GM18858 (cell line): Measurements from ENCODE around the gene ZCCHC14.
"Not testable (repeated sequence)": the region's sequence is repeated elsewhere in the genome, so short reads cannot be mapped to it uniquely, and the experiment has no call there.

Experiments used
- ATAC-seq: cut with Tn5 transposase; IDR thresholded peaks from one replicate; pipeline ENCODE4 v1.9.1; 2021; ENCODE audit not compliant: unreplicated experiment

The ZCCHC14 gene

DNA sequence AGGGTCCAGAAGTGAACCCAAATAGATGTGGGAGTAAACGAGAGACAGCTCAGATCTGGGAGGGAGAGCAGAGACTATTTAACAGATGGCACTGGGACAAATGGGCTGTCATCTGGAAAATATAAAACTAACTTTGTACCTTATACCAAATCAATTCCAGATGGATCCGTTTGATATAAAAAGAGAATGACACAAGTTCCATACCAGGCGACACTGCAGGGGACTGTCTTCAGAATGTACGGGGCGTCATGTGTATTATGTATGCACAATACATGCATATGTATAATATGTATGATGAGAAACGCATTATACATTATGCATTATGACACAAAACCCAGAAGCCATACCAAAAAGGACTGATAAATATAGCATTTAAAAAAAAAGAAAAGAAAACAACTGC lies 10.2 kb downstream of the ZCCHC14 start:
- ATAC-seq: not testable (repeated sequence)

- ATAC-seq: no peak
These were observed 10.6 kb downstream of the ZCCHC14 start for GRCh38 chr16:87482266-87482665.

DNA sequence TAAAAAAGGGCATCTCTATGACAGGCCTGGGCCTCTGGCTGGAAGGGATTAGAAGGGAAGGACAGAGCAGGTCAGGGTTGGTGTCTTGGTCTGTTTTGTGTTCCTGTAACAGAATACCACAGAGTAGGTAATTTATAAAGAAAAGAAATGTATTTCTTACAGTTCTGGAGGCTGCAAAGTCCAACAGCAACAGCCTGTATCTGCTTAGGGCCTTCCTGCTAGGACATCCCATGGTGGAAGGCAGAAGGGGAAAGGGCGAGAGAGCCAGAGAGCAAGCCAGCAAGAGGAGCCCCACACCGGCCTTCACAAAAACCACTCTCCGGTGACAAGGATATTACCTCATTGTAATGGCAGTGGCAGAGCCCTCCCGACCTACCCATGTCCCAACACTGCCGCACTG lies 11.1 kb downstream of the ZCCHC14 start:
- not testable (repeated sequence) for ATAC-seq

GRCh38 chr16:87477209-87477981 lies 15.4 kb downstream of the ZCCHC14 start:
- not testable (repeated sequence) for ATAC-seq

DNA sequence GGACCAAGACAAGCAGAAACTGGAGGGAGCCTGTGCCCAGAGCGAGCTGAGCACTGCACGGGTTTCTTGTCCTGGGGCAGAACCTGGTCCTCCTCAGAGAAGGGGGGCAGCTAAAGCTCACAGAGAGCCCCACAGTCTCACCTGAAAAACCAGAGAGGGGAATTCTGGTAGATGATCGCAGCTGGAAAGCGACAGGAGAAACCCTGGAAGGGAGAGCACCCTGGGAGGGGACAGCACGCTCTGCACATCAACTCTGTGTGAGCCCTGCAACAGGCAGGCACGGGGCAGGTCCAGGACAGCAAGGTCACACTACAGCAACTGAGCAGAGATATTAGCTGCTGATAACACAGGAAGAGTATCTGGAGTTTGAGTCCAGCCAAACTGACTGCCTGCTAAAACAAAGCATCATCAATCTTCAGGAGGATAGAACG lies 18.2 kb downstream of the ZCCHC14 start:
- ATAC-seq: no peak

- ATAC-seq: no peak
These were observed 18.8 kb downstream of the ZCCHC14 start for GRCh38 chr16:87474017-87474416.

DNA sequence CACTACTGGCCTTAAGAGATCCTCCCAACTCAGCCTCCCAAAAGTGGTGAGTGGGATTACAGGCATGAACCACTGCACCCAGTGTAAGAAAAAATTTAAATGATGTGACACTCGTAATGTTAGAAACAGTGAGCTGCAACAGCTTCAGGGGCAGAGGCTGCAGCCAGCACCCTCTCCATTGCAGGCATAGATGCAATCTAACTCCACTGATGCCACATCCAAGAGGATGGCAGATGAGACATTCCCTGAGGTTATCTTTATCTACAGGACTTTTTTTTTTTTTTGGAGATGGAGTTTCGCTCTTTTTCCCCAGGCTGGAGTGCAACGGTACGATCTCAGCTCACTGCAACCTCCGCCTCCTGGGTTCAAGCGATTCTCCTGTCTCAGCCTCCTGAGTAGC lies 19.9 kb downstream of the ZCCHC14 start:
- ATAC-seq: no peak

GRCh38 chr16:87472142-87472778 lies 20.6 kb downstream of the ZCCHC14 start:
- no peak for ATAC-seq

DNA sequence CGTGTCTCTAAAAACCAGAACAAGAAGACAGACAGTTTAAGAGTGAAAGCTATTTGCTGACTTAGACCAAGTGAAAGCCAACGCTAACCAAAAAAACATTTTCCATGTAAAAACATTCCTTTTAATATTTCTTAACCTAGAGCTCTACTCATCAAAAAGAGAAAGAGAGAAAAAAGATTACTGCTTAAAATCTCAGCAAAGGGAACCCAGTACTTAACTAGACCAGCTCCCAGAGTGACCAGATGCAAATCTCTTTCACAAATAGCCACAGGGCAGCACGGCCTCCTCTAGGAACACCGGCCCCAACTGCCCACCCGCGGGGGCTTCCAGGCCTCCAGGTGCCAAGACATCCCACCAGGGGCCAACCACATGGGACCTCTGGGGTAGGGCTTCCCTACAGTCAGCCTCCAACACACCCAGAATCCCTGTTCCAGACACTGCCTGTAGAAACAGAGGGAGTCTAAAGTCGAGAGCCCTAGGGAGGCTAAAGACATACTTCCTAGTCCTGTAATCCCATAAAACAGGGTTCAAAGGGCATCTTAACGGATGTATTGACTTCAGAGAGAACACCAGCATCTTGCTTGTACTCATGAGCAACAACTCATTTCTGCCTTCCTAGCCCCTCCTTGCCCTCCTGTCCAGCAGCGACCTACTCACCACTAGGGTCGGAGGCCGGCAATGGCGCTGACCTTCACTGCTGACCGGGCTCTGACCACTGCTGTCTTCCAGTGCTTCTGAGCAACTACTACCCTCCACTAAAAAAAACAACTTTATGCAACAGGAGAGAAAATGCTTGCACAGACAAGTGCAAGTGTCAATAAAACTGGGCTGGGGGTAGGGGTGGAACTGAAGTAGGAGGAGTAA lies 21.3 kb downstream of the ZCCHC14 start:
- ATAC-seq: no peak

DNA sequence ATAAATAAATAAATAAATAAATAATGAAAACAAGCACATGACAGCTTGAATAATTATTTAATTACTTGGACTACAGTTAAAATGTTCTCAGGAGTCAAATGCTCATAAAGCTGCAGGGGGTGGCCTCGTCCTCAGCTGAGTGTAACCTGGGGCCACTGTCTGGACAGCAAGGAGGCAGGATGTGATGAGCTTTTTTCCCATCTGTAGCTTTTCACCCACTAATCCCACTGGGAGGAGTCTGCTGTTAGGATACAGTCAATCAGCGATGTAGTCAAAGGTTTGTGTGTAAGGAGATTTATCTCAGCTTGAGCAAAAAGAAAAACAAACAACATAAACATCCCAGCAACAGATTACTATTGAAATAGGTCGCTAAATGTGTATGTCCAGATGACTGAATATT lies 22.5 kb downstream of the ZCCHC14 start:
- ATAC-seq: no peak

DNA sequence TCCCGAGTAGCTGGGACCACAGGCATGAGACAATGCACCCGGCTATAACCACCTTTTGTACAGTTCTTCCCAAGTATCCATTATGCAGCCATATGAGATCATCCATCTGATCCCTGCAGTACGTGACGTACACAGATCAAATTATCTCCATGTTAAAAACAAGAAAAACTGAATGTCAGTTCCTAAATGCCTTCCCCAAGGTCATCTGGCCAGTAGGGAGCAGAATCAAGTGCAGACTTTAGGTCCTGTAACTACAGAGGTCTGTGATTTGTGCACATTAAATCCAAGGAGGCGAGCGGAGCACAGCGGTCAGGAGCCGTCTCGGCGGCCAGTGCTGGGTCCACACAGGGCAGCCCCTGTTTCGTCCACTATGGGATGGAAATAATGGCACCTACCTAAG lies 23.7 kb downstream of the ZCCHC14 start:
- ATAC-seq: no peak

DNA sequence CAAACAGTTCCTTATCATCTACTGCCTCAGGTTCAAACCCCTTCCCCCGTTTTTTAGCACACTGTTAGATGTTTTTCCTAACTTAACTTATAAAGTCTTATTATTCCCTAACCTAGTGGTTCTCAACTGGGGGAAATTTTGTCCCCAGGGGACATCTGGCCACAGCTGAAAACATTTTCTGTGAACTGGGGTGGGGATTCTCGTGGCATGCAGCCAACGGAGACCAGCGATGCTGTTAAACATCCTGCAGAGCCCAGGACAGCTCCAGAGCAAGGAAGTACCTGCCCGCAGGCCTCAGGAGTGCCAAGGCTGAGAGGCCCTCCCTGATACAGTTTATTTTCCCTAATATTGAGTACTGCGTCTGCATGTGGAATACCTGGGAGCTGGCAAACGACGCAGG lies 24.3 kb downstream of the ZCCHC14 start:
- ATAC-seq: no peak

DNA sequence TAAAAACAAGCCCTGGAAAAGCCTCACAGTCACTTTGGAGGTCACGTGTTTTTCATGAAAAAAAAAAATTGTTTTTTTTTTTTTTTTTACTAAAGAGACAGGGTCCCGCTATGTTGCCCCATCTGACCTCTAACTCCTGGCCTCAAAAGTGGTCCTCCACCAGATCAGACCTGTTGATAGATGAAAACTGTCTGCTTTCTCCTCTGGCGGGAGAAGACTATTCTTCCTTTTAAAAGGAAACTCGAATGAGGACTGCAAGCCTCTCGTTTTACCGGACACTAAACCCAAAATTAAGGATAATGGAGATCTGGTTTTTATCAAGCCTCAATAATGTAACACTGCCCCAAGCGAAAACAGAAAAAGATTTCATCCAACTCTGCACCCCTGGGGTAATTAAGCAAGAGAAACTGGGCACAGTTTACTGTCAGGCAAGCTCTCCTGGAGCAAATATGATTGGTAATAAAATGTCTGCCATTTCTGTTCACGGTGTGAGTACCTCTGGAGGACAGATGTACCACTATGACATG lies 25.8 kb downstream of the ZCCHC14 start:
- ATAC-seq: no peak

GRCh38 chr16:87465879-87466278 lies 26.9 kb downstream of the ZCCHC14 start:
- no peak for ATAC-seq

DNA sequence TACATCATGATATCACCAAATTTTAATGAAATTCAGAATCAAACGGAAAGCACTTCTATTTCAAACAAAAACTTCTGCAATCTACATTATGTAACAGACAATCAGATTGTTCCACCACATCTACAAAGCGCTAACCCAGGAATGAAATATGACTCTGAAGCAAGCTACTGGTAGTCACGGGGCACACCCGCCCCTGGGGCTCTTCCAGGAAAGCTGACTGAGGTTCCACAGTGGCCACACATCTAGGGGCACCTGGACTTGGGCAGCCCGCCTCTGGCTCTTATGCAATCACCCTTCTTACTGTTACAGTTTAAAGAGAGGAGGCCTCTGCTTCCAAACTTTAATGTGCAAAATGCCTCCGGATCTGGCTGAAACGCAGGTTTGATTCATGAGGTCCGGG lies 27.5 kb downstream of the ZCCHC14 start:
- no peak for ATAC-seq

DNA sequence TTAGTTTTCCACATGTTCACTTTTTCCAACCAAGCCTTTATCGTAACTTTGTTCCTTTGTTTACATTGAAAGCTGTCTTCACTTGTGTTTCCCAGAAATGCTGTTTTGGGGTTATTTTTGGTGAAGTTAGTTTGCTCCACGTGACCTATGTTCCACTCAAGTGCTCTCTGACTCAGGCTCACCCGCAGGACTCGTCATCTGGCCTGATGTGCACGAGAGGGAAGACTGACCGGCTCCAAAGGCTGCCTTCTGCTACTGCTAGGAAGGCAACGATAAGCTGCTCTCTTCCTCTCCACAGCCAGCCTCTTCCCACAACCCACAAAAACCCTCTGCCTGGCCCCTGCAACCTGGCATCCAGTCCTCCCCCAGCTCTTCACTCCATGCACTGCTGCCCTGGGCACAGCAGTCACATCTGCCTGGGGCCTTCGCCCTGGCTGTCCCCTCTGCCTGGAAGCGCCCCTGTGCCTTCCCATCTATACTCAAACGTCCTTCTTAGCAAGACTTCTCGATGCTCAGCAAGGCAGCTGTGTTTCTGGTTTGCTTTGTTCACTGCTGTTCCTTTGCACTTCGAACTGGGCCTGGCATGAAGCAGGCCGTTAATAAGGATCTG lies 28.0 kb downstream of the ZCCHC14 start:
- no peak for ATAC-seq

DNA sequence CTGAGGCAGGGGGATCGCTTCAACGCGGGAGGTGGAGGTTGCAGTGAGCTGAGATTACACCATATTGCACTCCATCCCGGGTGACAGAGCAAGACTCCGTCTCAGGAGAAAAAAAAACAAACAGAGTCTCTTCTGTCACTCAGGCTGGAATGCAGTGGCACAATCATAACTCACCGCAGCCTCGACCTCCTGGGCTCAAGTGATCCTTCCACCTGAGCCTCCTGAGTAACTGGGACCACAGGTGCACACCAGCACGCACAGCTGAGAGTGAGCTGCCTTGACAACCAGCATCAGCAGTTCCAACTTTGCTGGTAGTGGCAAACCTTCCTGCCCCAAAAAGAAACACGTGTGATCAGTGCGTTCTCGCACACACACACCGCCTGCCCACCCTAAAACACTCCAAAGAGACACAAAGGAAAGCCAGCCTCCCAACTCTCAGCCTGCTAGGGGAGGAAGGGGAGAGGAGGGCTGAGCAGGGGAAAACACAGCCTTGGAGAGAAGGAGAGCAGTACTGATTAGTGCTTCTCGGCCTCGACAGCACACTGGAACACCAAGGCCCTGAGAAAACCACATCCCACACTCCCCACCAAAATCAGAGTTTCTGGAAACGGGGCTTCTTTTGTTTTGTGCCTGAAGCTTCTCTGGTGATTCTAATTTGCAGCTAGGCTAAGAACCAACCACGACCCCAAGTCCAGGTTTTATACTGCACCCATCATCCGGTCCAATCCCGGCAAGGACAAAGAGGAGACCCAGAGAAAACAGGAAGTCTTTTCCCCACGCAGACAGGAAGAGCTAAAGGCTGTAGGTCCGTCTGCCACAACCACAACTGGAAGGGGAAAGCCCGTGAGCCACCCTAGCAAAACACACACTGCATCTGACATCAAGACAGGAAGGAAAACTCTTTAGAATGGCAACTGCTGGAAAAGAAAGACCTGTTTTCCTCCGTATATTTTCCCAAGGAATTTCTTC lies 28.8 kb downstream of the ZCCHC14 start:
- no peak for ATAC-seq

- ATAC-seq: no peak
These were observed 31.3 kb downstream of the ZCCHC14 start for GRCh38 chr16:87461466-87461991.

DNA sequence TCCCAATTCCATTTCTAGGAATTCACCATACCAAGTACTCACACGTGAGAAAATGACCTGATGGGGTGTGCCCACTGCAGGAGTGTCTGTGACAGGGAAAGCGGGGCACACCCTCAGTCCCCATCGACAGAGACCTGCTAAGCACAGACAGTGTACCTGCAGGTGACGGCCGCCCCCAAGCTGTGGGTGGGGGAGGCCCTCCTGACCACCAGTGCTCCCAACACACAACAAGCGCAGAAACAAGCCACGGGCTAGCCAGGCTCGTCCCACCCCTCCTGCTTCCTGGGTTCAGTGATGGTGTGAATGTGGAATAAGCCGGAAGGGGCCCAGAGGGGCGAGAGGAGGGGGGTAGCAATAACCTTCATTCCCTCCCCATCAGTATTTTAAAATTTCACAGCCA lies 31.9 kb downstream of the ZCCHC14 start:
- ATAC-seq: no peak

DNA sequence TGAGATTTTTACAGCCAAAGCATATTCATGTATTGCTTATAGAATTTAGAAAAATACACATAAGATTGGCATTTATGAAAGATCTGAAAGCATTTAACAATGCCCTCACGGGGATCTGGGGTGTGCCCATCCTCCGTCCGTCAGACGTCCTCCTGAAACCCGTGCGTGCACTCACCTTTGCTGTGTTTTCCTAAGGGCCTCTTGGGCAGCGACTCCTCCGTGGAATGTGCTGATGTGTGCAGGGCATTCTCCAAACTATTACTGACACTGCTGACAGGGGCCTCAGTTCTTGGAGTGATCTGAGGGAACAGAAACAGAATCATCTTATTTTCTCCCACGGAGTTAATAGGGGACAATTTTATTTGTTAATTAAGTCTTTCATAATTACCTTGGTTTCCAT lies 33.0 kb downstream of the ZCCHC14 start:
- ATAC-seq: no peak
